K562 (cell line): ENCODE results near the gene PFKFB2. TPM values are rescaled to one million over a fixed set of nuclear protein-coding genes. Genes with fewer than 3 reads are reported as not detected.

Source experiments
- ATF2 ChIP-seq: sonication (generic); formaldehyde crosslinking; IDR thresholded peaks from 2 replicates; pipeline ENCODE4 v1.8.1; 2022; ENCODE audit warnings: missing genetic modification reagents
- E4F1 ChIP-seq: fragments of 250-450 bp; sonication (Bioruptor Pico); IDR thresholded peaks from 2 replicates; pipeline ENCODE4 v1.5.0; 2021; ENCODE audit warnings: mild to moderate bottlenecking, borderline replicate concordance
- ELF2 ChIP-seq: fragments of 250-450 bp; sonication (Bioruptor Pico); IDR thresholded peaks from 2 replicates; pipeline ENCODE4 v1.5.0; 2021; ENCODE audit warnings: mild to moderate bottlenecking
- ERF ChIP-seq: fragments of 450-650 bp; formaldehyde crosslinking; IDR thresholded peaks from 2 replicates; pipeline ENCODE4 v1.4.0; 2020; ENCODE audit warnings: mild to moderate bottlenecking, mixed read lengths
- ETV6 ChIP-seq, 3 experiments: fragments of 150-350 bp in 1 of 3; sonication (generic) in 1 of 3; formaldehyde crosslinking in 1 of 3; IDR thresholded peaks; 2 replicates each; pipeline versions ENCODE4 v1.6.1 to v1.8.0; 2014 to 2022; ENCODE audit warnings: borderline replicate concordance in 2 of 3, low read depth in 2 of 3, antibody characterized with exemption in 1 of 3, low read length in 1 of 3, mild to moderate bottlenecking in 1 of 3, missing genetic modification reagents in 1 of 3
- GABPA ChIP-seq: fragments of 200-800 bp; sonication (Bioruptor generic); conservative IDR thresholded peaks from 2 replicates; pipeline ENCODE4 v1.6.1; 2016; ENCODE audit warnings: low read depth, missing genetic modification characterization, missing compliant biosample characterization
- GTF2B ChIP-seq: IDR thresholded peaks from 2 replicates; pipeline ENCODE4 v1.6.1; 2011; ENCODE audit not compliant: insufficient read length; ENCODE audit errors: extremely low read depth
- SFPQ ChIP-seq: fragments of 200-400 bp; formaldehyde crosslinking; IDR thresholded peaks from 2 replicates; pipeline ENCODE4 v1.6.1; 2017; ENCODE audit warnings: mild to moderate bottlenecking, low read depth, low read length, moderate library complexity
- TEAD1 ChIP-seq, 2 experiments: fragments of 450-650 bp in 1 of 2; sonication (generic) in 1 of 2; formaldehyde crosslinking; IDR thresholded peaks; 2 replicates each; pipeline versions ENCODE4 v1.4.0 to v1.8.0; 2020 to 2022; ENCODE audit warnings: mild to moderate bottlenecking in 2 of 2, missing genetic modification reagents in 1 of 2
- XRCC3 ChIP-seq: fragments of 450-650 bp; IDR thresholded peaks from 2 replicates; pipeline ENCODE4 v1.6.1; 2017; ENCODE audit warnings: mild to moderate bottlenecking, moderate library complexity
- ZKSCAN8 ChIP-seq: fragments of 200-800 bp; sonication (Bioruptor generic); IDR thresholded peaks from 2 replicates; pipeline ENCODE4 v1.6.1; 2016; ENCODE audit warnings: missing genetic modification characterization, missing compliant biosample characterization
- ZNF217 ChIP-seq: sonication (generic); formaldehyde crosslinking; IDR thresholded peaks from 2 replicates; pipeline ENCODE4 v1.8.0; 2022; ENCODE audit warnings: mild to moderate bottlenecking, missing genetic modification reagents
- ZNF518B ChIP-seq: fragments of 250-450 bp; sonication (Bioruptor Pico); IDR thresholded peaks from 2 replicates; pipeline ENCODE4 v1.5.0; 2021; ENCODE audit warnings: mild to moderate bottlenecking, moderate library complexity
- ZNF584 ChIP-seq: fragments of 200-800 bp; sonication (Bioruptor generic); IDR thresholded peaks from 2 replicates; pipeline ENCODE4 v1.6.1; 2016; ENCODE audit warnings: low read depth, mild to moderate bottlenecking, missing genetic modification characterization, missing compliant biosample characterization
- polyA plus RNA-seq, 8 experiments: library from polyadenylated mRNA; depleted of rRNA in 4 of 8; stranded (reverse) in 5 of 8; unstranded in 3 of 8; fragments of >200 nt; fragmentation: Nextera tagmentation in 2 of 8; fragmentation: Illumina TruSeq in 1 of 8; extraction: Ambion mirVana in 2 of 8; extraction: Trizol in 1 of 8; gene quantifications; 2 replicates each; pipeline versions ENCODE4 v1.2.1 to v1.2.3, GENCODE V29; 2011 to 2014; ENCODE audit warnings: inconsistent platforms in 1 of 8, missing spikeins in 1 of 8
- total RNA-seq, 7 experiments: library from RNA; depleted of rRNA in 6 of 7; stranded (reverse); fragments of >200 nt in 6 of 7; fragmentation: Illumina TruSeq in 2 of 7; extraction: Trizol in 2 of 7; gene quantifications; 2 replicates each; pipeline versions ENCODE4 v1.2.1 to v1.2.3, GENCODE V29; 2011 to 2021; ENCODE audit warnings: low replicate concordance in 1 of 7

The PFKFB2 gene
- total and polyA plus RNA-seq, 9 of the 15 experiments (the other 6 are each of a cell fraction or from before 2014, with no cell fraction given): 6.9 to 26.0 (median 16.4) TPM

GRCh38 chr1:207049974-207050391, 3.1 kb upstream of the PFKFB2 start (continued):
- TF ChIP-seq E4F1 (0 out of 2 replicates have a peak, but pooled peaks have one; percentile 42), GTF2B (no peak), ELF2 (no peak), ATF2 (CRISPR knock-in tag) (no peak), ZNF518B (CRISPR knock-in tag) (no peak), XRCC3 (no peak), GABPA (tag) (peak; percentile 46; the same call in 1 of the 2 replicates), TEAD1 (CRISPR knock-in tag; IDR thresholded peaks at IDR 0.05) (no peak), ZNF217 (CRISPR knock-in tag) (no peak), ERF (CRISPR knock-in tag) (no peak), ETV6 (IDR thresholded peaks at IDR 0.05; ENCODE audit: borderline replicate concordance in 1 of 2, low read depth in 2 of 2, low read length in 1 of 2) (no peak), ETV6 (CRISPR knock-in tag; IDR thresholded peaks at IDR 0.05; ENCODE audit: borderline replicate concordance) (no peak), SFPQ (no peak), ZNF584 (CRISPR knock-in tag) (no peak), ZKSCAN8 (CRISPR knock-in tag) (no peak)
